Measurements from ENCODE around the gene HNRNPA2B1. TPM values are rescaled to one million over a fixed set of nuclear protein-coding genes. Genes with fewer than 3 reads are reported as not detected.

Gene HNRNPA2B1
- total and polyA plus RNA-seq, 2 donors from 2014 or later: 397 to 433 TPM

- Histone ChIP-seq H3K9ac (ENCODE audit: low read length in 3 of 3) (no peak overlapping the region), H3K4me3 (ENCODE audit: low read length in 3 of 3) (no peak overlapping the region), H3K36me3 (ENCODE audit: control insufficient read depth in 2 of 3, insufficient read depth in 3 of 3, low read length in 3 of 3) (peaks cover 0 to 8% (median 4%) of the 10 kb centered on the region in 3 donors), H3K9me3 (ENCODE audit: control insufficient read depth in 2 of 3, insufficient read depth in 1 of 3, low read length in 3 of 3) (no peaks in the 10 kb centered on the region), H3K27me3 (ENCODE audit: control insufficient read depth, insufficient read depth, low read length) (no peaks in the 10 kb centered on the region), H3K27ac (ENCODE audit: low read depth in 2 of 2, low read length in 2 of 2) (no peak overlapping the region), H3K4me1 (ENCODE audit: control insufficient read depth in 2 of 3, insufficient read depth in 2 of 3, low read depth in 1 of 3, low read length in 3 of 3) (no peaks in the 10 kb centered on the region)
- TF ChIP-seq, protein P1, sequence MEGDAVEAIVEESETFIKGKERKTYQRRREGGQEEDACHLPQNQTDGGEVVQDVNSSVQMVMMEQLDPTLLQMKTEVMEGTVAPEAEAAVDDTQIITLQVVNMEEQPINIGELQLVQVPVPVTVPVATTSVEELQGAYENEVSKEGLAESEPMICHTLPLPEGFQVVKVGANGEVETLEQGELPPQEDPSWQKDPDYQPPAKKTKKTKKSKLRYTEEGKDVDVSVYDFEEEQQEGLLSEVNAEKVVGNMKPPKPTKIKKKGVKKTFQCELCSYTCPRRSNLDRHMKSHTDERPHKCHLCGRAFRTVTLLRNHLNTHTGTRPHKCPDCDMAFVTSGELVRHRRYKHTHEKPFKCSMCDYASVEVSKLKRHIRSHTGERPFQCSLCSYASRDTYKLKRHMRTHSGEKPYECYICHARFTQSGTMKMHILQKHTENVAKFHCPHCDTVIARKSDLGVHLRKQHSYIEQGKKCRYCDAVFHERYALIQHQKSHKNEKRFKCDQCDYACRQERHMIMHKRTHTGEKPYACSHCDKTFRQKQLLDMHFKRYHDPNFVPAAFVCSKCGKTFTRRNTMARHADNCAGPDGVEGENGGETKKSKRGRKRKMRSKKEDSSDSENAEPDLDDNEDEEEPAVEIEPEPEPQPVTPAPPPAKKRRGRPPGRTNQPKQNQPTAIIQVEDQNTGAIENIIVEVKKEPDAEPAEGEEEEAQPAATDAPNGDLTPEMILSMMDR (IDR thresholded peaks at IDR 0.05; ENCODE audit: borderline replicate concordance, extremely low read depth, insufficient read depth): no peak
- no peak for FAIRE-seq
- intact Hi-C loops (cut with DNase I): no loop called here
- no peak for DNase-seq
Observed at GRCh38 chr7:26180792-26181198, 19.8 kb downstream of the HNRNPA2B1 start.

DNA sequence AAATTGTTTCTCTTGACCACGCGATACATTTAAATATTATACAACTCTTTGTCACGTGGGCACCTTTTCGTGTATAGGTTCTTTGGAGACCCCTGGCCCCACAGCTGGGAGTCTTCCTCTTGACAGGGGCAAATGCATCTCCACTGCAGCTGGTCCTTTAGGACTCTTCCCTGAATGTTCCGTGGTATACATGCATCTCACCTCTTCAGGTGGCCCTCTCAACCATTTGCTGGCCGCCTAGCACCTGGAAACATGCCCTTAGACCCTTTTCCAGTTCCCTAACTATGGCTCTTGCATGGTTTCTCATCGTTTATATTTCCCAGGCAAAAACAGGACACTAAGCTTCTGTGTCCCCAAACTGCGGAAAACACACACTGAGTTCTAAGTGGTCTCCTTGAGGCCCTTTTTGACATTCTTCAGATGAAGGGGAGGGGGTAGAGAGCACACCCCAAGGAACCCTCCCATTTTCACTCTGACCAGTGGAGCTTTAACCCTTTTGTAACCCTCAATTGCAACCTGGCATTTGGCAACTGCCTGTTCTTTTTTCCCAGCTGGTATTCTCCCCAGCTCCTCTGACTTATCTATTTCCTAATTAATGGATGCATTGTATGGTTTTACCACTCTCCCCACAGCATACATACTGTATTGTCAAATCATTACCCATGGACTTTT lies 20.6 kb downstream of the HNRNPA2B1 start:
- H3K4me3 ChIP-seq (ENCODE audit: low read length in 3 of 3): no peak overlapping the region
- no peaks in the 10 kb centered on the region for H3K27me3 ChIP-seq (ENCODE audit: control insufficient read depth, insufficient read depth, low read length)
- H3K36me3 ChIP-seq (ENCODE audit: control insufficient read depth in 2 of 3, insufficient read depth in 3 of 3, low read length in 3 of 3): peaks cover 0 to under 1% (median 0%) of the 10 kb centered on the region in 3 donors
- TF ChIP-seq, protein P1 (IDR thresholded peaks at IDR 0.05; ENCODE audit: borderline replicate concordance, extremely low read depth, insufficient read depth): no peak
- no peaks in the 10 kb centered on the region for H3K4me1 ChIP-seq (ENCODE audit: control insufficient read depth in 2 of 3, insufficient read depth in 2 of 3, low read depth in 1 of 3, low read length in 3 of 3)
- no peak for FAIRE-seq
- no peak for DNase-seq
- intact Hi-C loops (cut with DNase I): no loop called here
- no peaks in the 10 kb centered on the region for H3K9me3 ChIP-seq (ENCODE audit: control insufficient read depth in 2 of 3, insufficient read depth in 1 of 3, low read length in 3 of 3)
- no peak overlapping the region for H3K9ac ChIP-seq (ENCODE audit: low read length in 3 of 3)
- H3K27ac ChIP-seq (ENCODE audit: low read depth in 2 of 2, low read length in 2 of 2): no peak overlapping the region

- TF ChIP-seq, protein P1 (IDR thresholded peaks at IDR 0.05; ENCODE audit: borderline replicate concordance, extremely low read depth, insufficient read depth): no peak
- Histone ChIP-seq H3K4me3 (ENCODE audit: low read length in 3 of 3) (no peak overlapping the region), H3K9me3 (ENCODE audit: control insufficient read depth in 2 of 3, insufficient read depth in 1 of 3, low read length in 3 of 3) (no peaks in the 10 kb centered on the region), H3K9ac (ENCODE audit: low read length in 3 of 3) (no peak overlapping the region), H3K4me1 (ENCODE audit: control insufficient read depth in 2 of 3, insufficient read depth in 2 of 3, low read depth in 1 of 3, low read length in 3 of 3) (no peaks in the 10 kb centered on the region), H3K36me3 (ENCODE audit: control insufficient read depth in 2 of 3, insufficient read depth in 3 of 3, low read length in 3 of 3) (no peaks in the 10 kb centered on the region), H3K27ac (ENCODE audit: low read depth in 2 of 2, low read length in 2 of 2) (no peak overlapping the region), H3K27me3 (ENCODE audit: control insufficient read depth, insufficient read depth, low read length) (no peaks in the 10 kb centered on the region)
- intact Hi-C loops (cut with DNase I): no loop called here
- DNase-seq (no peak), FAIRE-seq (no peak)
Observed at GRCh38 chr7:26179422-26179821, 21.1 kb downstream of the HNRNPA2B1 start.

Measured in kidney (tissue), 14 donors.